LNCaP clone FGC (cell line): ENCODE results near the gene WNK2.

Experiments used
- DNase-seq: peaks from one replicate; pipeline ENCODE4 v3.0.0-alpha.2; 2011; ENCODE audit warnings: low read depth
- H3K4me3 ChIP-seq: 2 replicates; pipeline ENCODE4 v1.5.1; 2011; ENCODE audit warnings: mild to moderate bottlenecking, low read depth, low read length, control low read depth
- CTCF ChIP-seq: IDR thresholded peaks from 2 replicates; pipeline ENCODE4 v1.5.1; 2012; ENCODE audit warnings: mild to moderate bottlenecking; ENCODE audit not compliant: control insufficient read depth, insufficient read depth; ENCODE audit errors: extremely low read depth

Gene WNK2

GRCh38 chr9:93292288-93292615, 108.3 kb downstream of the WNK2 start:
- DNase-seq: no peak
- H3K4me3 ChIP-seq: no peak overlapping the region
- no peak for TF ChIP-seq CTCF

GRCh38 chr9:93292664-93293328, 108.9 kb downstream of the WNK2 start:
- TF ChIP-seq CTCF: no peak
- DNase-seq: no peak

GRCh38 chr9:93294011-93294410, 110.1 kb downstream of the WNK2 start:
- no peak overlapping the region for H3K4me3 ChIP-seq
- no peak for TF ChIP-seq CTCF
- no peak for DNase-seq

More at GRCh38 chr9:93292664-93293328, 108.9 kb downstream of the WNK2 start:
- H3K4me3 ChIP-seq: no peak overlapping the region

GRCh38 chr9:93295031-93295430, 111.1 kb downstream of the WNK2 start:
- no peak for DNase-seq

GRCh38 chr9:93295456-93296076, 111.6 kb downstream of the WNK2 start:
- no peak overlapping the region for H3K4me3 ChIP-seq
- no peak for DNase-seq
- no peak for TF ChIP-seq CTCF

More at GRCh38 chr9:93295031-93295430, 111.1 kb downstream of the WNK2 start:
- no peak for TF ChIP-seq CTCF
- no peak overlapping the region for H3K4me3 ChIP-seq

GRCh38 chr9:93296889-93297480, 113.0 kb downstream of the WNK2 start:
- TF ChIP-seq CTCF: no peak
- no peak for DNase-seq

More at GRCh38 chr9:93296889-93297480, 113.0 kb downstream of the WNK2 start:
- H3K4me3 ChIP-seq: no peak overlapping the region
